ENCODE results near the gene APLP2.
A peak's percentile ranks its signal among the peaks of the same experiment; 100 is the strongest.

APLP2 gene

DNA sequence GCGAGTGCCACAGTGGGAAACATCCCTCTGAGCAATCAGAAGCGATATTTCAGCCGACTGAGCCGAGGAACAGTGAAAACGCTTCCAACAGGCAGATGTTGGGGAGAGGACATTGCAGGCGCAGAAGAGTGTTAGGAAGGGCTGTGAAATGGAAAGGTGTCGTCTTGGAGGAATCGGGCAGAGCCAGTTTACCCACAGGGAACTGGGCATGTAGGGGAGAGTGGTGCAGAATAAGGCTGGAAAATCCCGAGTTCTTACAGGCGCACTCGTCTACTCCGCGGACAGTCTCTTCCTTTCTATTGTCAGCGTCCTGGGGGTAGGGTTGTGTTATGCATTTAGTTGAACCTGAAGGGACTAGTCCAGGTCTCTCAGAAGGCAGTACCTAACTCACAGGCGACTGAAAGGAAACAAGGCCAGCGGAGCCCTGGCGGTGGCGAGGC lies 1.1 kb upstream of the APLP2 start:
- TF ChIP-seq, protein P1, sequence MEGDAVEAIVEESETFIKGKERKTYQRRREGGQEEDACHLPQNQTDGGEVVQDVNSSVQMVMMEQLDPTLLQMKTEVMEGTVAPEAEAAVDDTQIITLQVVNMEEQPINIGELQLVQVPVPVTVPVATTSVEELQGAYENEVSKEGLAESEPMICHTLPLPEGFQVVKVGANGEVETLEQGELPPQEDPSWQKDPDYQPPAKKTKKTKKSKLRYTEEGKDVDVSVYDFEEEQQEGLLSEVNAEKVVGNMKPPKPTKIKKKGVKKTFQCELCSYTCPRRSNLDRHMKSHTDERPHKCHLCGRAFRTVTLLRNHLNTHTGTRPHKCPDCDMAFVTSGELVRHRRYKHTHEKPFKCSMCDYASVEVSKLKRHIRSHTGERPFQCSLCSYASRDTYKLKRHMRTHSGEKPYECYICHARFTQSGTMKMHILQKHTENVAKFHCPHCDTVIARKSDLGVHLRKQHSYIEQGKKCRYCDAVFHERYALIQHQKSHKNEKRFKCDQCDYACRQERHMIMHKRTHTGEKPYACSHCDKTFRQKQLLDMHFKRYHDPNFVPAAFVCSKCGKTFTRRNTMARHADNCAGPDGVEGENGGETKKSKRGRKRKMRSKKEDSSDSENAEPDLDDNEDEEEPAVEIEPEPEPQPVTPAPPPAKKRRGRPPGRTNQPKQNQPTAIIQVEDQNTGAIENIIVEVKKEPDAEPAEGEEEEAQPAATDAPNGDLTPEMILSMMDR (IDR thresholded peaks at IDR 0.05; ENCODE audit: borderline replicate concordance, insufficient read depth, low read depth, low read length): no peak
- H3K4me3 ChIP-seq (ENCODE audit: low read depth, low read length): peak overlapping the region; percentile 49

DNA sequence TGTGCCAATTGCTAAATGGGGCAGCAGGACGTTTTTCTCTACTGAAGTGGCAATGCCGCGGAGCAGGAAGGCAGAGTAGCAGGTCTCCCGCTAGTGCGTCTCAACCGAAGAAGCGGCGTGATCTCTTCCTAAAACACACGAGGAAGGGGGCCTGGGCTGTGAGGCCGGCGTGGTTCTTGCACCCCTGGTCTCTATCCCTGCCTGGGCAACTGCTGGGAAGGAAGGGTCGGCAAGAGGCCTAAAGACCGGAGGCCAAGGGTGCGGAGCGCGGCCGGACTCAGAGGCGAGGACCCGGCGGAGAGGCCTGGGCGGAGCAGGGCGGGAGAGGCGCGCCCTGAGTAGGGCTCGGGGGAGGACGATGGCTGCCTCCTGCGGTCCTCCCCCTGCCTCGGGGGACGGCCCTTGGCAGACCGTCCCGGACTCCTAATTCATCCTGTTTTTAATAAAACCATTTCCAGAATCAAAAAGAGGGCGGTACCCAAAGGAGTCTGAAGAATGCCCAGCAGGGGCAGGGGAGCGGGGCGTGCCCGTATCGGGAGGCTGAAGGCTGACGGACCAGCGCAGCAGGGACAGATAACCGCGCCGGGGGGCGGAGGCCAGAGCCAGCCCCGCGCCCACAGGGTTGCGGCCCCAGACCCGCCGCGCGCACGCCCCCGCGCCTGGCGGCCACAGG lies 572 bp upstream of the APLP2 start:
- TF ChIP-seq, protein P1 (IDR thresholded peaks at IDR 0.05; ENCODE audit: borderline replicate concordance, insufficient read depth, low read depth, low read length): 0 out of 2 replicates have a peak, but pooled peaks have one; percentile 5
- H3K4me3 ChIP-seq (ENCODE audit: low read depth, low read length): peak overlapping the region; percentile 49

DNA sequence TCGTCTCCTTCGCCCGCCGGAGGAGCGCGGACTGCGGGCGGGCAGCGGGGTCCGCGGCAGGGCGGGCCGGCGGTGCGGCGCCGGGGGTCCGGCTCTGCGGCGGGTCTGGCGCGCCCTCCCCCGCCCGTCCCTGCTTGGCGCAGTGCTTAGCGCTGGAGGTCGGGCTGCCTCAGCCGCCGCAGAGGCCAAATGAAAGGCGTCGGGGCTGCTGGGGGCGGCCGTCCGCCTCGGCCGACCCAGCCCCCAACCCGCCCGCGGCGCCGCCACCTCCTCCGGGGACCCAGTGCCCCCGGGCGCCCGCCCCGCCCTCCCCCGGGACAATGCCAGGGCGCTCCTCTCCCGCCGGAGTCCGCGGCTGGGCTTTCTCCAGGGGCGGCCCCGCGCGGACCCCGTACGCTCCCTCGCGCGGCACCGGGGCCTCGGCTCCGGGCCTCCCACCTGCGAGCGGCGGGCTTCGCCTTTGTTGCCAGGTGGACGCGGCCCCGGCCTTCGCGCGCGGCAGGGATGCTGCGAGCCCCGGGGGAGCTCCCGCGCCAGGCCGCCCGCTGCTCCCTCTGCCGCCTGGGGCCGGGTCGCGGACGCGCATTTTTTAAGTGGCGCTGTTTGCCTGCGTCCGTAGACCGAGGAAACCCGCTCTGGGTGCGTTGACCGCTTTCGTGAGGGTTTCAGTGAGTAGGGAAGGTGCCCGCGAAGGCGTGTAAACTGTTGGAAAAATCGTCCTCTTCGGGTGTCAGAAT lies 583 bp downstream of the APLP2 start:
- peak overlapping the region; percentile 67 for H3K4me3 ChIP-seq (ENCODE audit: low read depth, low read length)
- TF ChIP-seq, protein P1 (IDR thresholded peaks at IDR 0.05; ENCODE audit: borderline replicate concordance, insufficient read depth, low read depth, low read length): peak; percentile 23; the same call in 1 of the 2 replicates

DNA sequence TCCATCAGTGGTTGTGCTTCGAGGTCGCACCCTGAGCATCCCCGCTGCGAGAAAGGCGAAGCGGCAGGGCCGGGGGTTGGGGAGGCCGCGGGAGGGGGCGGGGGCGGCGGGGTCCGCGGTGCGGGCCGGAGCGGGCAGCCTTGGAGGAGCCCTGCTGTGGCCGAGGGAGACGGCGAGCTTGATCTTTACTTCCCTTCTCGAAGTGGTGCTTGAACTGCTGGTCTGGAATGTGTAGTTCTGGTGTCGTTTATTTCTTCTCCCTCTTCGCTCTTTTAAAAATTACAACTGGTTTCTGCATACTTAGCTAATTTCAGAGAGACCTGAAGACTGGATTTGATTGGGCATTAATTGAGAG lies 1.1 kb downstream of the APLP2 start:
- TF ChIP-seq, protein P1 (IDR thresholded peaks at IDR 0.05; ENCODE audit: borderline replicate concordance, insufficient read depth, low read depth, low read length): no peak
- H3K4me3 ChIP-seq (ENCODE audit: low read depth, low read length): peak overlapping the region; percentile 67

DNA sequence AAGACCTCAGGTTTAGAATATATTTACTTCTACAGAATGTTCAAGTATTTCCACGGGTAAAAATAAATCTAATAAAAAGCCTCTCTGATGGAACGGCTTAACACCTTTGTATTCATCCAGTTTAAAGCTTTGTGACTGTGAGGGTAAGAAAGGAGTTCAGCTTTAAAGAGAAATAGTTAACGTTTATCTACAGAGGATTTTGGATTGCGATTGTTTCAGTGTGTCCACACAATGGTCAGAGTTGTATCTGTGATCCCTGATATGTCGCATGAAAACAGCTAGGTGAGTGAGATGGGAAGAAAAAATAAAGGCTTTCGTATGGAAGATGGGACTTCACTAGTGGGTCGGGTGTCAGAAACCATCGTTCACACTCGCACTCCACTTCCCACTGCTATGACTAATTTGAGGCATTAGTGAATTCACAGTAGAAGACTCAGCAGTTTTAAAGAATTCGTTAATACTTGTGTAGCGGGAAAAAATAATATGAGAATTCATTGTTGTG lies 1.6 kb downstream of the APLP2 start:
- no peak overlapping the region for H3K4me3 ChIP-seq (ENCODE audit: low read depth, low read length)
- TF ChIP-seq, protein P1 (IDR thresholded peaks at IDR 0.05; ENCODE audit: borderline replicate concordance, insufficient read depth, low read depth, low read length): no peak

DNA sequence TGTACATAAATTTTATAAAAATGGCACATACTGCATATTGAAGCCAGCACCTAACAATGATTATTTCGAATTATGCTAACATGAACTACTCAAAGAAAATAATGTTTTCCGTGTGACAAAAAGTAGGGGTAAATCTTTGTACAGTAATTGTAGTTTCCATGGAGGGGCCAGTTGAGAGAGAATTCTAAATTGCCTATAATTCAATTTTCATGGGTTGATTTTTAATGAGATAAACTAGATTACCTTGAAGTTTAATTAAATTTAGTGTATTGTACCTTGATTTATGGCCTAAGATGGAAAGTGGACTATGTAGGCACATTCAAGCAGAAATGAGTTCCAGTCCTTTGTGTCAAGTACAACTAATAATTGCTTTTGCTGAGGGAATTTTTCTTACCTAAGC lies 5.0 kb downstream of the APLP2 start:
- TF ChIP-seq, protein P1 (IDR thresholded peaks at IDR 0.05; ENCODE audit: borderline replicate concordance, insufficient read depth, low read depth, low read length): no peak
- H3K4me3 ChIP-seq (ENCODE audit: low read depth, low read length): no peak overlapping the region

Data from GM12875 (cell line).